ENCODE results near the gene MRPS11.
"Not testable (repeated sequence)": the region's sequence is repeated elsewhere in the genome, so short reads cannot be mapped to it uniquely, and the experiment has no call there.

Gene MRPS11

DNA sequence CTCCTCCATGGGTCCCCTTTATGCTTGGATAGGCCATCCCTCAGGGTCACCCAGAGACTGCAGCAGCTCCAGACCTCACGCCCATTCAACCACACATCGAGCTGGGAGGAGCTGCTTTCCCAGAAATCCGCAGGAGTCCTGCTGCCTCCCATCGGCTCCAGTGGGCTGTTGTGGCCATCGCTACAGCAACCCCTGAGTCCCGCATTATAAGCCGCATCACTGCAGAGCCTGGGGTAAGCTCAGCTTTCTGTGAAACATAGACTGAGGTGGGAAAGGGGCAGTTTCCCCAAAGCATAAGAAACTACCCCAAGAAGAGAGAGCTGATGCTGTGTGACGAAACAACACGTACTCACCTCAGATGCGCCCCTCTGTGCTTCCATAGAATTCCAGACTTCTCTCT lies 36.1 kb upstream of the MRPS11 start:
- TF ChIP-seq, protein P1, sequence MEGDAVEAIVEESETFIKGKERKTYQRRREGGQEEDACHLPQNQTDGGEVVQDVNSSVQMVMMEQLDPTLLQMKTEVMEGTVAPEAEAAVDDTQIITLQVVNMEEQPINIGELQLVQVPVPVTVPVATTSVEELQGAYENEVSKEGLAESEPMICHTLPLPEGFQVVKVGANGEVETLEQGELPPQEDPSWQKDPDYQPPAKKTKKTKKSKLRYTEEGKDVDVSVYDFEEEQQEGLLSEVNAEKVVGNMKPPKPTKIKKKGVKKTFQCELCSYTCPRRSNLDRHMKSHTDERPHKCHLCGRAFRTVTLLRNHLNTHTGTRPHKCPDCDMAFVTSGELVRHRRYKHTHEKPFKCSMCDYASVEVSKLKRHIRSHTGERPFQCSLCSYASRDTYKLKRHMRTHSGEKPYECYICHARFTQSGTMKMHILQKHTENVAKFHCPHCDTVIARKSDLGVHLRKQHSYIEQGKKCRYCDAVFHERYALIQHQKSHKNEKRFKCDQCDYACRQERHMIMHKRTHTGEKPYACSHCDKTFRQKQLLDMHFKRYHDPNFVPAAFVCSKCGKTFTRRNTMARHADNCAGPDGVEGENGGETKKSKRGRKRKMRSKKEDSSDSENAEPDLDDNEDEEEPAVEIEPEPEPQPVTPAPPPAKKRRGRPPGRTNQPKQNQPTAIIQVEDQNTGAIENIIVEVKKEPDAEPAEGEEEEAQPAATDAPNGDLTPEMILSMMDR (IDR thresholded peaks at IDR 0.05; ENCODE audit: extremely low read depth, missing control alignments) = no peak
- DNase-seq (ENCODE audit: low spot score) = no peak

DNA sequence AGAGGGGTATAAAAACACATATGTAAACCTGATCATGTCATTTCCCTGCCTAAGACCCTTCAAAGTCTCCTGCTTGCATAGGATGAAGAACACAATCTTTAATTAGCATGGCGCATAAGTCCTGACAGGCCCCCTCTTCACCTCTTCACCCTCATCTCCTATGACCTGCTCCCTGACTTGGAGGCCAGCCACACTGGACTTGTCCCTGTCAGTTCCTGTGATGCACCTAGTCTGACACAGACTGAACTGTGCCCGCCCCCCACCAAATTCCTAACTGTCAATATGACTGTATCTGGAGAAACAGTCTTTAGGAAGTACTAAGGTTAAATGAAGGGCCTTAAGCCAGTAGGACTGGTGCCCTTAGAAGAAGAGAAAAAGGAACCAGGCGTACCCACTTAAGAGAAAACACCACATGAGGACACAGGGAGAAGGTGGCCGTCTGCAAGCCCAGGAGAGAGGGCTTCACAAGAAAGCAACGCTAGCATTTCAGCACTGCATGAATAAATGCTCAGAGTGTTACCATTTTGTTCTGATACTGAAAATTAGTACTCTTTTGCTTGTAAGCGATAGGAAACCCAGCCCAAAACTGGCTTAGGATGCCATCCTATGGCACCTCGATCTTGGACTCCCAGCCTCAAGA lies 34.3 kb upstream of the MRPS11 start:
- TF ChIP-seq, protein P1 (IDR thresholded peaks at IDR 0.05; ENCODE audit: extremely low read depth, missing control alignments) = no peak
- DNase-seq (ENCODE audit: low spot score) = no peak

DNA sequence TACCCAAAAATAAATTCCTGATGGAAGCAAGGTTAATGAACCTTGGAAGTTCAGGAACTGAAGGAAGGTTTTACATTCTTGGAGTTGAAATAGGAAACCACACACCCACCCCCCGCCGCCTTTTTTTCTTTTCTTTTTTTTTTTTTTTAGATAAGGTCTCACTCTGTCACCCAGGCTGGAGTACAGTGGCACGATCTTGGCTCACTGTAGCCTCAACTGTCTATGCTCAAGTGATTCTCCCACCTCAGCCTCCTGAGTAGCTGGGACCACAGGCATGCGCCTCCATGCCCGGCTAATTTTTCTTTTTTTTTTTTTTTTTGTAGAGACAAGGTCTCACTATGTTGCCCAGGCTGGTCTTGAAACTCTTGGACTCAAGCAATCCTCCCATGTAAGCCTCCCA lies 33.4 kb upstream of the MRPS11 start:
- DNase-seq (ENCODE audit: low spot score) = not testable (repeated sequence)

DNA sequence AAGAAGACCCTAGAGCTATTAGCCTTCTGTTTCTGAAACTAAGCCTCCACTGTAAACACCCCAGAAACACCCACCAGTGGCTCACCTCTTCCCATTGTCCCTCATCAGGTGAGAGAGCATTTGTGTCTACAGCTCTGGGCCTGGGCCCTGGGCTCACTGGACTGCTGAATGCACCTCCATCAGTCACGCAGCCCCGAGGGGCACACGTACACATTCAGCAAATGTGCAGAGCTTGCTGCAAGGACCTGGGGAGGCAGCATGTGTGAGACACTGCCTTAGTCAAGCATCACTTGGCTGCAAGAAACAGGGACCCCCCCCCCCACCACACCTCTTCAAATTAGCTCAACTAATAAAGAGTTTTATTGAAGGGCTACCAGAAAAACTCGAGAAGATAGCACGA lies 29.3 kb upstream of the MRPS11 start:
- DNase-seq (ENCODE audit: low spot score) = no peak
- TF ChIP-seq, protein P1 (IDR thresholded peaks at IDR 0.05; ENCODE audit: extremely low read depth, missing control alignments) = no peak

DNA sequence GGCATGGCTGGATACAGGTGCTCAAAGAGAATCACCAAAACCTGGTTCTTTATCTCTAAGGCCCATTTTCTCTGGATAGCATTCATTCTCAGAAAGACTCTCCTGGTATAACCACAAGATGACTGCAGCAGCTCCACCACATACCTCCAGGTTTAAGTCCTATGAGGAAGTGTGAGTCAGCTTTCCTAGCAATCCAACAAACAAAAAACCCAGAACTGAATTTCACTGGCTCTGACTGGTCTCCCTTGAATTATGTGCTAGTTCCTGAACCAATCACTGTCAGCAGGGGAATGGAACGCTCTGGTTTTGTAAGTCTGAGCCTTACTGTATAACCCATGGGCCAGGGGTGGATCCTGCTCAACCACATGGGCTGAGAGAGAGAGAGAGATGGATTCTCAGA lies 27.5 kb upstream of the MRPS11 start:
- DNase-seq (ENCODE audit: low spot score) = no peak
- TF ChIP-seq, protein P1 (IDR thresholded peaks at IDR 0.05; ENCODE audit: extremely low read depth, missing control alignments) = no peak

DNA sequence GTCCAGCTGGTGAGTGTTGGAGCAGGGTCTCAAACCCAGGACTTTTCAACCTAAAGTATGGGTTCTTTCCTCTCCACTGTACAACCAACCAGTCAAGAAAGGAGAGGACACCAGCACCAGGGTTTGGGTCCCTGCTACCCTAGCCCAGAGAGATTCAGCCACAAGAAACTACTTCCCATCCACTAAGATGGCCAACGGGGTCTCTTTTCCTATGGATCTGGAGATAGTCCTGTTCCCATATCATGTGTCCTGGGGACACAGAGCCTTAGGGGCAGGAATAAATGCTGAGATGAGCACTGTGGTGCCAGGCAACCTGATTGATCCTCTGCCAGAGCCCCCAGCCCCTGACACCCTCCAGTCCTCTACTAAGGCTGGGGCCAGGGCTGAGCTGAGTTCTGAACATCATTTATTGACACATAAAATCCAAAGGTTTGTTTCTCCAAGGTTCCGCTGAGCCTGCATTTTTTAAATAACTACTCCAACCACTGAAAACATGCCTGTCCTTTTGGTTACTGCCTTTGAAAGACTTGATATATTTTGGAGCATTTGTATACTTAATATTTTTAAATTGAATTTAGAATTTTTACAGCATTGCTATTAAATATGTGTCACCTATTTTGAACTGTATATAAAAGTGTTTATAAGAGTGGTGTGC lies 26.3 kb upstream of the MRPS11 start:
- TF ChIP-seq, protein P1 (IDR thresholded peaks at IDR 0.05; ENCODE audit: extremely low read depth, missing control alignments) = no peak
- no peak for DNase-seq (ENCODE audit: low spot score)

DNA sequence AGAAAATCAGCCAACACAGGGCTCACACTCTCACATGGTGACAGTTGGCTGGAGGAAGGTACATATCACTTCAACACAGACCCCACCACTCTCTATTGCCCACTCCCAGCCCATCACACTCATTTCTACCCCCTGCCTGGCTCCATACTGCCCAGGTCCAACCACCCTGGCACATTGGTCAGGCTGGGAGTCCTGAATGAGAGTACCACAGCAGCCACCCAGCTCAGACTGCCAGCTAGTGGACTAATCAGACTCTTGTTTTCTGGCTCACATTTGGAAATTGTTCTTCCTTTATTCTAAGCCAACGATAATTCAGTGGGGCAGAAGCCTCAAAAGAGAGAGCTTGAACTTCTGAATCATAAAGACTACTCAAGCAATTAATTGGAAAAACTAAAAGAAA lies 20.3 kb upstream of the MRPS11 start:
- TF ChIP-seq, protein P1 (IDR thresholded peaks at IDR 0.05; ENCODE audit: extremely low read depth, missing control alignments) = no peak
- no peak for DNase-seq (ENCODE audit: low spot score)

DNA sequence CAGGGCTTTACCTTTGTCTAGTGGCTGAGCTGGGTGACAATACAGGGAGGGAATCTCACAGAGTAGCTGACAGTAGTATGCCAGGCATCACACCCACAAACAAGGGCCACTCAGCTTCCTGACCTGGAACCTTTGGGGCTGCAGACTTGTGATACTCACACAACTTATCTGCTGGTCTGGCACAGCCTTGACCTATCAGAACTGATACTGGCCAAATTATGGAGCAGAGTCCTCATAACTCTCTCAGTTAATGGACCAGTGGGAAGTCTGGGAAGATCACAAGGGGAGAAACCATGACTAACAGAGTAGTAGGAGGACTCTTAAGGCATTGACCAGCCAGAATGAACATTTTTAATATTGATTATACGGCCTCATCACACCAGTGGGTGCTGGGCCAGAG lies 19.8 kb upstream of the MRPS11 start:
- TF ChIP-seq, protein P1 (IDR thresholded peaks at IDR 0.05; ENCODE audit: extremely low read depth, missing control alignments) = no peak
- DNase-seq (ENCODE audit: low spot score) = no peak
